Gastroesophageal sphincter (tissue), 3 donors: ENCODE data around the gene SUPV3L1.

Experiments used
- EP300 ChIP-seq: sonication (generic); formaldehyde crosslinking; IDR thresholded peaks from one replicate; pipeline ENCODE4 v1.6.1; 2017; ENCODE audit warnings: antibody characterized with exemption, mild to moderate bottlenecking
- TF ChIP-seq, protein P1 (sequence below), 4 experiments: fragments of 200-600 bp in 2 of 4; fragments of 450-650 bp in 2 of 4; sonication (generic) in 1 of 4; IDR thresholded peaks; one replicate each; pipeline ENCODE4 v1.5.1; 2017 to 2019; ENCODE audit warnings: antibody characterized with exemption in 4 of 4, mild to moderate bottlenecking in 2 of 4, moderate library complexity in 2 of 4

- TF ChIP-seq, protein P1, sequence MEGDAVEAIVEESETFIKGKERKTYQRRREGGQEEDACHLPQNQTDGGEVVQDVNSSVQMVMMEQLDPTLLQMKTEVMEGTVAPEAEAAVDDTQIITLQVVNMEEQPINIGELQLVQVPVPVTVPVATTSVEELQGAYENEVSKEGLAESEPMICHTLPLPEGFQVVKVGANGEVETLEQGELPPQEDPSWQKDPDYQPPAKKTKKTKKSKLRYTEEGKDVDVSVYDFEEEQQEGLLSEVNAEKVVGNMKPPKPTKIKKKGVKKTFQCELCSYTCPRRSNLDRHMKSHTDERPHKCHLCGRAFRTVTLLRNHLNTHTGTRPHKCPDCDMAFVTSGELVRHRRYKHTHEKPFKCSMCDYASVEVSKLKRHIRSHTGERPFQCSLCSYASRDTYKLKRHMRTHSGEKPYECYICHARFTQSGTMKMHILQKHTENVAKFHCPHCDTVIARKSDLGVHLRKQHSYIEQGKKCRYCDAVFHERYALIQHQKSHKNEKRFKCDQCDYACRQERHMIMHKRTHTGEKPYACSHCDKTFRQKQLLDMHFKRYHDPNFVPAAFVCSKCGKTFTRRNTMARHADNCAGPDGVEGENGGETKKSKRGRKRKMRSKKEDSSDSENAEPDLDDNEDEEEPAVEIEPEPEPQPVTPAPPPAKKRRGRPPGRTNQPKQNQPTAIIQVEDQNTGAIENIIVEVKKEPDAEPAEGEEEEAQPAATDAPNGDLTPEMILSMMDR (IDR thresholded peaks at IDR 0.05), result no peak
- no peak for TF ChIP-seq EP300
These were observed 48.1 kb downstream of the SUPV3L1 start for GRCh38 chr10:69228151-69228550.
